ENCODE measurements around the gene IKZF4.
"Not testable (repeated sequence)": the region's sequence is repeated elsewhere in the genome, so short reads cannot be mapped to it uniquely, and the experiment has no call there.

The IKZF4 gene

GRCh38 chr12:56020423-56021184 is at the start of gene IKZF4:
Gene IKZF4, plus strand, starts transcription at chr12:56021043. Its CDS starts 451 bp downstream, at chr12:56021494.
- no peak for DNase-seq (ENCODE audit: low read depth in 2 of 2)

GRCh38 chr12:55972042-55972441 is 48.8 kb upstream of the IKZF4 start:
- DNase-seq (ENCODE audit: low read depth in 2 of 2) = no peak

GRCh38 chr12:55972456-55972855 is 48.4 kb upstream of the IKZF4 start:
- DNase-seq (ENCODE audit: low read depth in 2 of 2) = no peak

GRCh38 chr12:55972911-55973598 is 47.8 kb upstream of the IKZF4 start:
- no peak for DNase-seq (ENCODE audit: low read depth in 2 of 2)

GRCh38 chr12:55973599-55974307 is 47.1 kb upstream of the IKZF4 start, which contains the start of gene RAB5B:
Gene RAB5B, plus strand, starts transcription at chr12:55974078. Its CDS starts 12,883 bp downstream, at chr12:55986961.
- peak; percentile 94 to 98 for DNase-seq (ENCODE audit: low read depth in 2 of 2)

GRCh38 chr12:55974308-55974730 is 46.5 kb upstream of the IKZF4 start:
- no peak for DNase-seq (ENCODE audit: low read depth in 2 of 2)

- no peak for DNase-seq (ENCODE audit: low read depth in 2 of 2)
These were observed 42.5 kb upstream of the IKZF4 start for GRCh38 chr12:55978393-55978792.

GRCh38 chr12:55979069-55979468 is 41.8 kb upstream of the IKZF4 start:
- no peak for DNase-seq (ENCODE audit: low read depth in 2 of 2)

- DNase-seq (ENCODE audit: low read depth in 2 of 2) = not testable (repeated sequence)
These were observed 39.0 kb upstream of the IKZF4 start for GRCh38 chr12:55981882-55982281.

- no peak for DNase-seq (ENCODE audit: low read depth in 2 of 2)
These were observed 38.4 kb upstream of the IKZF4 start for GRCh38 chr12:55982319-55982936.

GRCh38 chr12:55983232-55983842 is 37.5 kb upstream of the IKZF4 start:
- no peak for DNase-seq (ENCODE audit: low read depth in 2 of 2)

- DNase-seq (ENCODE audit: low read depth in 2 of 2) = no peak
These were observed 36.0 kb upstream of the IKZF4 start for GRCh38 chr12:55984861-55985260.

GRCh38 chr12:55985341-55985740 is 35.5 kb upstream of the IKZF4 start:
- DNase-seq (ENCODE audit: low read depth in 2 of 2) = no peak

- not testable (repeated sequence) for DNase-seq (ENCODE audit: low read depth in 2 of 2)
These were observed 34.9 kb upstream of the IKZF4 start for GRCh38 chr12:55985976-55986375.

- DNase-seq (ENCODE audit: low read depth in 2 of 2) = no peak
These were observed 29.7 kb upstream of the IKZF4 start for GRCh38 chr12:55991110-55991509.

- DNase-seq (ENCODE audit: low read depth in 2 of 2) = no peak
These were observed 27.5 kb upstream of the IKZF4 start for GRCh38 chr12:55993230-55993853.

GRCh38 chr12:55995366-55995765 is 25.5 kb upstream of the IKZF4 start:
- DNase-seq (ENCODE audit: low read depth in 2 of 2) = no peak

GRCh38 chr12:55996201-55996714 is 24.6 kb upstream of the IKZF4 start:
- peak in 1 of 2 donors; percentile 47 for DNase-seq (ENCODE audit: low read depth in 2 of 2)

- no peak for DNase-seq (ENCODE audit: low read depth in 2 of 2)
These were observed 23.9 kb upstream of the IKZF4 start, which contains the start of gene SUOX for GRCh38 chr12:55996715-55997534. Gene SUOX, plus strand, starts transcription at chr12:55997276. Its CDS starts 4,946 bp downstream, at chr12:56002222.

- DNase-seq (ENCODE audit: low read depth in 2 of 2) = no peak
These were observed 23.3 kb upstream of the IKZF4 start for GRCh38 chr12:55997535-55997859.

Measured in stimulated activated CD8-positive, alpha-beta memory T cell treated with anti-CD3 and anti-CD28 coated beads, Interleukin-15, amount 100 ng/mL, for 4 hours (primary cell).